DMS53 treated with DMSO at 0.1 percent for 48 hours (cell line): Measurements from ENCODE around the gene OR8K3.

Source experiments
- DNase-seq: peaks from one replicate; lab custom pipeline; 2025; ENCODE audit not compliant: unreplicated experiment; lab: John Stamatoyannopoulos, UW

The OR8K3 gene

DNA sequence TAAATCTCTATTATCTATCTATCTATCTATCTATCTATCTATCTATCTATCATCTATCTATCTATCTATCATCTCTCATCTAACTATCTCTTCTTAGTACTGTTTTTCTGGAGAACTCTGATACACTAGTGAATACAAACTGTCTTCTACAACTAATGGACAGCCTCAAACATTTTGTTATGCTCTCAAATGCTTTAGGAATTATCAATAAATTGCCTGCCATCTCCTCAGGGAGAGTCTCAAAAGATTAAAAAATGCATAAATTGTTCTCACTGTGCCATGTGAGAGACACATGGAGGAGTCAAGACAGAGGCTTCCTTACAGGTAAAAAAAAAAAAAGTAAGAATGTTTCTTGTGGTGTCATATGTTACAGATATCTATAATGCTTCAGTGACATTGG lies at the start of gene OR8K3:
Gene OR8K3 (plus strand): TSS at position 301 of the 400 bp plus-strand sequence. CDS start 3,163 bp downstream, outside the sequence.
- no peak for DNase-seq

DNA sequence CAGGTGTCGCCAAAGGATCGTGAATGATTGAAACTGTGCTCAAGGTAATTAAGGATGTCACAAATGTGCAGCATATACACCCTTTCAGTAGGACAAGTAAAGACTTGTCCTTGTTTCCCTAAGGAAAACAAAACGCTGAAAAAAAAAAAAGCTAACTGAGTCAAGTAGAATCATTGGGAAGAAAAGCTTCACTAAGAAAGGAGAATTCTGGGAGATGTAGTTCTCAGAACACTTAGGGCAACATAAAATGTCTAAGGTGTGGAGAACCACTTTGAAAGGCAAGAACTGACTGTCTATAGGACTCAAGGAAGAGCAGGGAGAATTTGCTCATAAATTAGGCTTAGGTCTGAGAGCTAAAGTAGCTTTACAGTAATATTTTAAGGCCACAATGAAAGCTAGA lies 43.9 kb upstream of the OR8K3 start:
- DNase-seq, result peak; percentile 1

DNA sequence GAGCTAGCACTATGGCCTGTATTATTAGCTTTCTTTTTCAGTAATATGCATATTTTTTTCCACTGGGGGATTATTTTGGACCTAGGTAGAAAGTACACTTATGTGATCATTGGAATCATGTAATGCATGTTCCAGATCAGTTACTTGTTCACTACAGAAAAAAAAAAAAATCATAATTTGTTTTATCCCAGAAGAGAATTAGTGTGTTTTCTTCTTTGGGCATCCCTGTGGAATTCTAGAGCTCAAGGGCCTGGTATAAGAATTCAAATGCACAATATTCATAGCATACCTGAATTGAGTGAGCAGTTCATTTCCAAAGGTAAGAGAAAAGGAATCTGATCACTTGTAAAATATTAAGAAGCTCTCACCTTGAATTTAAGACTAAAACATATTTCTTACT lies 41.1 kb upstream of the OR8K3 start, which contains the start of gene OR5T1:
Gene OR5T1 (plus strand): TSS at position 301 of the 400 bp plus-strand sequence. CDS start 1,485 bp downstream, outside the sequence.
- DNase-seq, result no peak

DNA sequence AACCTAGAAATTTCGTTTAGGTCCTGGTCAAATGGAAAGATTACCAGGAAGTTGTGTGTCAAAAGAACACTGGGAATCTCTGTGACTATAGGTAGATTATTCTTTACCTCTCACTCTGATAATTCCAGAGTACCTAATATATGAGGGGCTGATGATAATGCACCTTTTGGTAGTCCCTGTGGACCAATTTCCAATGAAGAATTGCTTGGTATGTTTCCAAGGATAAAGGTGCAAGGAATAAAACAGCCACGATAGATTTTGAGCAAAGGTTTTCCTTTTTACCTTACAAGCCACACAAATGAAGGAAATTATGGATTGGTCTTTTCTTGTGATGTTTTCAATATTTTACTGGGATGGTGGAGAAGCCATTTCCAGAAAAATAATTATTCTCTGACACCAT lies 22.8 kb upstream of the OR8K3 start, which contains the start of gene OR8H1:
Gene OR8H1 (minus strand): TSS at position 101 of the 400 bp plus-strand sequence. CDS start 1,192 bp downstream, outside the sequence.
- no peak for DNase-seq

DNA sequence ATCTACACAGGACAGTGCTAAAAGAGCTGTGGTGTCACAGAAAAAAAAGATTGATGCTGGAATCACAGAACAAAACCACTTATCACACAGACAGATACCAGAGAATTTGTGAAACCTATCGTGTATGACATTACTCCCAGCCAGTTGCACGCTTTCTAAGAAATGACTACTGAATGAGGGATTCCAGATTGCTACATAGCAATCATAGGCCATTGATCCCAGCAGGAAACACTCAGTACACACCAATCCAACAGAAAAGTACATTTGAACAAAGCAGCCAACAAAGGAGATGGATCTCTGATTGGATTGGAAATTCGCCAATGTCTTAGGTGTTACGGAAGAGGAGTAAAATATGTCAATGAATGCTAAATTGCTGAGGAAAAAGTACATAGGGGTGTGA lies 18.0 kb upstream of the OR8K3 start:
- DNase-seq, result no peak

DNA sequence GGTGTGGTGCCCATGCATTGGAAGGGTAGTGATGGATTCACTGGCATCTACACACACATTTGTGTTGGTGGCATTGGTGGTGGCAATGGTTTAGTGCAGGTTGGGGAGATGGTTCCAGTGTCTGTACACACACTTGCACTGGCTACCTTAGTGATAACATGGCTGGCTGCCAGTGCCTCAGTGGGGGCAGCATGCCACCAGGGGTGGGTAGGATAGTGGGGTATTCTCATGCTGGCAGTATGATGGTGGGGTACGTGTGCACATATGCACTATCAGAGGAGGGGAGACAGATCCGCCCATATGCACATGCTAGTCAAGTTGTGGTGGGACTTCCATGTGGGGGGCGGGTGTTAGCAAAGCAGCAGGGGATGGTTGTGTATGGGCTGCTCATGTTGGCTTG lies 7.1 kb upstream of the OR8K3 start:
- DNase-seq, result no peak

DNA sequence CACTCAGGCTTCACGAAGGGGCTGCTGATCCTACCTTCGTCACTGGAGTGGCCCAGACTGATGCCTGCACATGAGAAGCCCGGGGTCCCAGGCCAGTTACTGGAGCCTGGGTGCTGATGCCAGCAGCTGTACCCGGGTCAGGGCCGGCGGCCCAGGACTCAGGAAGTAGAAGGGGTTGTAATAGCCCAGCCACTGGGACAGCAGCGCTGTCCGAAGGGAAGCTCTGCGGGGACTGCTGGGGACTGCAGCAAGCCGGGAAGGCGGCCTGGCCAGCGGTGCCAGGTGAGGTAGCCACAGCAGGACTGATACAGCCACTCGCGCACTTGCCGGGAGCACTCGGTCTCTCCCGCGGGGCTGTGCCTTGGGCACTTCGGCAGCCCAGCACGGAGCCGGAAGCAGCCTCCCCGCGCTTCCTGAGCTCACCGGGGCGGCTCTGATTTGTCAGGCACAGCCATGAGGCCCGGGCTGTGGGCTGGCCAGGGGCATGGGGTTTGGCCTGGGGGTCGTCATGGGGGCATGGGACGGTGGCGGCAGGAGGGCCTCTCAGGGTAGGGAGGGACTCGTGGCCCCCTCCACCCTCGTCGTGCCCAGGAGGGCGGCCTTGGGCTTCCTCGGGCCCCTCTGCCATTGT lies 17.0 kb downstream of the OR8K3 start:
- DNase-seq, result no peak

DNA sequence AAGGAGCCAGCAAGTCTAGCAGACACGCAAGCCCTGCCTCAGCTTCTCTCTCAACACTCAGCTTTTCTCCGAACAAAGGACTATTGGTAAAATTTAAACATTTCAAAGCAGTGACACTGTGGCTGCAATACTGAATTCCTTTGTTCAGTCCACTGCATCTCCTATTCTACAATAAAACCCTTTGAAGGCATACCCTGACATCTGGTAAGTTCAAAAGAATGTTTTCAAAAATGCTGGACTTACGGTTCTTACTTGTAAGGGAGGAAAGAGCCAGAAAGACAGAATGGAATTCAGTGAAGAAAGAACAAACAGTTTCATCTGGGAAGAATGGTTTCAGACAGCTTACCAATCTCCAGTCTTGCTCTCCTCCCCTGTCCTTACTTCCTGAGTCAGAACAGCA lies 18.2 kb downstream of the OR8K3 start:
- no peak for DNase-seq

DNA sequence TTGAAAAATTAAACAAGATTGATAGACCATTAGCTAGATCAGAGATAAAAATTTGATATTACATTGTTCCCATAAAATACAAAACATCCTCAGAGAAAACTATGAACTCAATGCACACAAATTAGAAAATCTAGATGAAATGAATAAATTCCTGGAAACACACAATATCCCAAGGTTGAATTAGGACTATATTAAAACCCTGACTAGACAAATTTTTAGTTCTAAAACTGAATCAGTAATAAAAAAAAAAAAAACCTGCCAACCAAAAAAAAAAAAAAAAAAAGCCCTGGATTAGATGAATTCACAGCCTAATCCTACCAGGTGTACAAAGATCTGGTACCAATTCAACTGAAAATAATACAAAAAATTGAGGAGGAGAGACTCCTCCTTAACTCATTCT lies 25.3 kb downstream of the OR8K3 start:
- no peak for DNase-seq

DNA sequence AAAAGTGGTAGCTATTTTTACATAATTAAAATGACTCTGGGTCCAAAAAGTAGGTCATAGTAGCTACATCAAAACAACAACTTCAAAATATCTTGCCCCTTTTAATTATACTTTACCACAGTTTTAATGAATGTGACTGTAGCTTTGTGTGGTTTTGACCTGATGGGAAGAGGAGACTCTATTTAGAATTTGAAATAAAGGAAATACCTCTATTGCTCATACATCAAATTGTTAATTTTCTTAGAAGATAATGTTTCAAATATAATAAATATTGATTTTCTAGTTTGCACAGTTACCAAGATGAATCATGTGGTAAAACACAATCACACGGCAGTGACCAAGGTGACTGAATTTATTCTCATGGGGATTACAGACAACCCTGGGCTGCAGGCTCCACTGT lies 30.8 kb downstream of the OR8K3 start, which contains the start of gene OR8K1:
Gene OR8K1 (plus strand): TSS at position 301 of the 400 bp plus-strand sequence. CDS start 0 bp downstream, at position 301.
- no peak for DNase-seq

DNA sequence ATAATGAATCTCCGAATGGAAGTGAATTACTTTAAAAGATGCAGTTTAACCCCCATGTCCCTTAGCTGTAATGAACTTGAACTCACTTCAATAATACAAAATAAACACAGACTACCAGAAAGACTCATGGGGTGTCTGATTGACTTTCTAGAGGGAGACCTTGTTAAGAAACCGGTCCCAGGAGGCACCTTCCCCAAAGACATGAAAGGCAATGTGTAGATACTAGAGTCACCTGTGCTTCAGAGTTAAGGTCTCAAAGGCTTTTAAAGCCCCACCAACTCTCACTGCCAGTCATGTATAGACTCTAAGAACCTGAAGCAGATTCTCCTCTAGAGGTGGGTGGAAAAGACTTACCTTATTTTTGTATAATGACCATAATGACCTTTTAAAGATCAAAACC lies 39.0 kb downstream of the OR8K3 start, which contains the start of gene OR8J1:
Gene OR8J1 (plus strand): TSS at position 301 of the 400 bp plus-strand sequence. CDS start 5,956 bp downstream, outside the sequence.
- DNase-seq, result no peak
